ENCODE data around the gene ZFP36L1. TPM values are rescaled to one million over a fixed set of nuclear protein-coding genes. Genes with fewer than 3 reads are reported as not detected.
"Not testable (repeated sequence)": the region's sequence is repeated elsewhere in the genome, so short reads cannot be mapped to it uniquely, and the experiment has no call there.

ZFP36L1 gene
- total RNA-seq, 1 experiment from 2014 or later = 47.8 TPM

- no peak overlapping the region for H3K4me3 ChIP-seq (ENCODE audit: insufficient read depth, low read depth, low read length)
- no peak for DNase-seq
- H3K36me3 ChIP-seq (replicated peaks; ENCODE audit: control insufficient read depth, insufficient read depth, low read length) = no peaks in the 10 kb centered on the region
- H3K27me3 ChIP-seq (ENCODE audit: control insufficient read depth, insufficient read depth, low read length) = no peaks in the 10 kb centered on the region
Observed at GRCh38 chr14:68774771-68775613, 17.9 kb downstream of the ZFP36L1 start.

GRCh38 chr14:68772761-68773381 lies 20.0 kb downstream of the ZFP36L1 start:
- DNase-seq = no peak

DNA sequence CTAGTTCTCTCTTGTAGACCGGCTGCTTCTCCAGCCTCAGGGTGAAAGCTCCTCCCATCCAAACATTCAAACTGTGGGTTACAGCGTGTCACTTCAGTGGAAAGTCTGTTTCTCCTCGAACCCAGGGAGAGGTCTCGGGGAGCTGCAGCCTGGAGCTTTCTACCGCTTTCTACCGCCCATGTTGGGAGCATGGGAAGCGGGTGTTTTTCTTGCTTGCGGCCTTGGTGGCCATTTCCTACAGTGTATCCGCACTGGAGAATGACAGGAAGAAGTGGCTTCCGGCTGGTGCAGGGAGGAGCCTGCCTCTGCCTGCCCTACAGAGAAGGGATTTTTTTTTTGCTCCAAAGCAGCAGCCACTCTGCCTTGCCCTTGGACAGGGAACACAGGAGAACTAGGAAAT lies 21.2 kb downstream of the ZFP36L1 start:
- DNase-seq = no peak
- Histone ChIP-seq H3K36me3 (replicated peaks; ENCODE audit: control insufficient read depth, insufficient read depth, low read length) (no peaks in the 10 kb centered on the region), H3K4me3 (ENCODE audit: insufficient read depth, low read depth, low read length) (no peak overlapping the region), H3K27me3 (ENCODE audit: control insufficient read depth, insufficient read depth, low read length) (no peaks in the 10 kb centered on the region; the same call in 1 of the 2 replicates)

More at GRCh38 chr14:68772761-68773381, 20.0 kb downstream of the ZFP36L1 start:
- no peaks in the 10 kb centered on the region for H3K27me3 ChIP-seq (ENCODE audit: control insufficient read depth, insufficient read depth, low read length)
- H3K36me3 ChIP-seq (replicated peaks; ENCODE audit: control insufficient read depth, insufficient read depth, low read length) = no peaks in the 10 kb centered on the region
- H3K4me3 ChIP-seq (ENCODE audit: insufficient read depth, low read depth, low read length) = no peak overlapping the region

- no peaks in the 10 kb centered on the region for H3K36me3 ChIP-seq (replicated peaks; ENCODE audit: control insufficient read depth, insufficient read depth, low read length)
Observed at GRCh38 chr14:68770553-68771286, 22.1 kb downstream of the ZFP36L1 start.

GRCh38 chr14:68770051-68770450 lies 22.8 kb downstream of the ZFP36L1 start:
- H3K36me3 ChIP-seq (replicated peaks; ENCODE audit: control insufficient read depth, insufficient read depth, low read length) = no peaks in the 10 kb centered on the region

More at GRCh38 chr14:68770553-68771286, 22.1 kb downstream of the ZFP36L1 start:
- Histone ChIP-seq H3K27me3 (ENCODE audit: control insufficient read depth, insufficient read depth, low read length) (no peaks in the 10 kb centered on the region; the same call in 1 of the 2 replicates), H3K4me3 (ENCODE audit: insufficient read depth, low read depth, low read length) (no peak overlapping the region)
- no peak for DNase-seq

DNA sequence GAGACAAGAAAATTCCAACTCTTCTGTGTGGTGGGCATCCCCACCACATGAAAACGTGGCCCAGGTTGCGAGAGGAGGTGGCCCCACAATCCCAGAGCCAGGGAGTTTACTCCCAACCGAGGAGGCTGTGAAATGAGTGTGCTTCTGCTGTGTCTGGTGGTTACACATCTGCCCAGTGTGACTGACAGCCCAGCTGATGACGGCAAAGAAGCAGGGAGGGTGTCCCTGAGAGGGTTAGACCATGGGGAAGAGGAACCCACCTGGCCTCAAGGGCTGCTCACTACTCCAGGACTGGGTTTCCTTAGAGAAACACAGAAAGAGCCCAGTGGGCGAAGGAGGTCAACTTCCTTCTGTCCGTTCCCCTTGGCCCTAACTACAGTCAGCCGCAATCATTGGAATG lies 24.6 kb downstream of the ZFP36L1 start:
- H3K27me3 ChIP-seq (ENCODE audit: control insufficient read depth, insufficient read depth, low read length) = no peaks in the 10 kb centered on the region; the same call in 1 of the 2 replicates
- H3K4me3 ChIP-seq (ENCODE audit: insufficient read depth, low read depth, low read length) = no peak overlapping the region
- DNase-seq = no peak
- H3K36me3 ChIP-seq (replicated peaks; ENCODE audit: control insufficient read depth, insufficient read depth, low read length) = no peaks in the 10 kb centered on the region

More at GRCh38 chr14:68770051-68770450, 22.8 kb downstream of the ZFP36L1 start:
- no peak for DNase-seq
- H3K27me3 ChIP-seq (ENCODE audit: control insufficient read depth, insufficient read depth, low read length) = no peaks in the 10 kb centered on the region; the same call in 1 of the 2 replicates
- no peak overlapping the region for H3K4me3 ChIP-seq (ENCODE audit: insufficient read depth, low read depth, low read length)

GRCh38 chr14:68767248-68767645 lies 25.6 kb downstream of the ZFP36L1 start:
- no peak for DNase-seq
- H3K36me3 ChIP-seq (replicated peaks; ENCODE audit: control insufficient read depth, insufficient read depth, low read length) = no peaks in the 10 kb centered on the region
- no peak overlapping the region for H3K4me3 ChIP-seq (ENCODE audit: insufficient read depth, low read depth, low read length)
- H3K27me3 ChIP-seq (ENCODE audit: control insufficient read depth, insufficient read depth, low read length) = no peaks in the 10 kb centered on the region; the same call in 1 of the 2 replicates

GRCh38 chr14:68766299-68767247 lies 26.3 kb downstream of the ZFP36L1 start:
- no peak overlapping the region for H3K4me3 ChIP-seq (ENCODE audit: insufficient read depth, low read depth, low read length)
- peak; percentile 67 for DNase-seq
- no peaks in the 10 kb centered on the region; the same call in 1 of the 2 replicates for H3K27me3 ChIP-seq (ENCODE audit: control insufficient read depth, insufficient read depth, low read length)
- no peaks in the 10 kb centered on the region for H3K36me3 ChIP-seq (replicated peaks; ENCODE audit: control insufficient read depth, insufficient read depth, low read length)

DNA sequence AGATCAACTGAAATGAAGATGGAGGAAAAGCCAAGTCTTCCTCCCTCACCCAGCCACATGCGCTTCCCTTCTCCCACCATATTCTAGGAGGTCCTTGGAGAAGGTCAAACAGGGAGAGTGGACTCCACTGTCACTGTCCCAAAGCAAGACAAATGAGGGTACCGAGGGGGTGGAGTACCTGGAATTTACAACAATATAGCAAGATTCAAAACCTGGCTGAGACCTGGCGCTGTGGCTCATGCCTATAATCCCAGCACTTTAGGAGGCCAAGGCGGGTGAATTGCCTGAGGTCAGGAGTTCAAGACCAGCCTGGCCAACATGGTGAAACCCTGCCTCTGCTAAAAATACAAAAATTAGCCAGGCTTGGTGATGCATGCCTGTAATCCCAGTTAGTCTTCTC lies 29.0 kb downstream of the ZFP36L1 start:
- not testable (repeated sequence) for H3K4me3 ChIP-seq (ENCODE audit: insufficient read depth, low read depth, low read length); H3K36me3 ChIP-seq (replicated peaks; ENCODE audit: control insufficient read depth, insufficient read depth, low read length); H3K27me3 ChIP-seq (ENCODE audit: control insufficient read depth, insufficient read depth, low read length); DNase-seq

GRCh38 chr14:68762953-68763764 lies 29.7 kb downstream of the ZFP36L1 start:
- H3K4me3 ChIP-seq (ENCODE audit: insufficient read depth, low read depth, low read length) = no peak overlapping the region
- H3K36me3 ChIP-seq (replicated peaks; ENCODE audit: control insufficient read depth, insufficient read depth, low read length) = no peaks in the 10 kb centered on the region
- no peaks in the 10 kb centered on the region; the same call in 1 of the 2 replicates for H3K27me3 ChIP-seq (ENCODE audit: control insufficient read depth, insufficient read depth, low read length)
- peak; percentile 87 for DNase-seq

GRCh38 chr14:68761391-68761790 lies 31.5 kb downstream of the ZFP36L1 start:
- DNase-seq = no peak
- Histone ChIP-seq H3K27me3 (ENCODE audit: control insufficient read depth, insufficient read depth, low read length) (no peaks in the 10 kb centered on the region), H3K36me3 (replicated peaks; ENCODE audit: control insufficient read depth, insufficient read depth, low read length) (no peaks in the 10 kb centered on the region), H3K4me3 (ENCODE audit: insufficient read depth, low read depth, low read length) (no peak overlapping the region)

GRCh38 chr14:68760761-68761160 lies 32.1 kb downstream of the ZFP36L1 start:
- no peaks in the 10 kb centered on the region for H3K36me3 ChIP-seq (replicated peaks; ENCODE audit: control insufficient read depth, insufficient read depth, low read length)
- no peak overlapping the region for H3K4me3 ChIP-seq (ENCODE audit: insufficient read depth, low read depth, low read length)
- no peak for DNase-seq
- H3K27me3 ChIP-seq (ENCODE audit: control insufficient read depth, insufficient read depth, low read length) = no peaks in the 10 kb centered on the region

GRCh38 chr14:68759937-68760336 lies 32.9 kb downstream of the ZFP36L1 start:
- no peaks in the 10 kb centered on the region for H3K27me3 ChIP-seq (ENCODE audit: control insufficient read depth, insufficient read depth, low read length)
- H3K4me3 ChIP-seq (ENCODE audit: insufficient read depth, low read depth, low read length) = no peak overlapping the region
- no peaks in the 10 kb centered on the region for H3K36me3 ChIP-seq (replicated peaks; ENCODE audit: control insufficient read depth, insufficient read depth, low read length)
- DNase-seq = no peak

Measured in H7 (cell line).